CD4-positive, alpha-beta T cell treated with Interleukin-15 for 1 hour (primary cell): ENCODE measurements around the gene INO80E.

Experiments used
- DNase-seq: peaks from one replicate; pipeline ENCODE4 v3.0.0-alpha.2; 2020

INO80E gene

GRCh38 chr16:29993191-29993902 is 2.7 kb upstream of the INO80E start:
- DNase-seq: no peak

GRCh38 chr16:29993903-29994599 is 2.0 kb upstream of the INO80E start:
- DNase-seq: no peak

- DNase-seq: no peak
These were observed 1.3 kb upstream of the INO80E start for GRCh38 chr16:29994600-29995323.

- peak; percentile 85 for DNase-seq
These were observed 624 bp upstream of the INO80E start, which contains the start of gene HIRIP3 for GRCh38 chr16:29995324-29995910. TSS of gene HIRIP3 (minus strand) at chr16:29995617. CDS start at chr16:29995605, 12 bp downstream.

- no peak for DNase-seq
These were observed 767 bp downstream of the INO80E start for GRCh38 chr16:29996766-29997250.

GRCh38 chr16:29999605-30000004 is 3.6 kb downstream of the INO80E start:
- no peak for DNase-seq

GRCh38 chr16:30000735-30001631 is 4.9 kb downstream of the INO80E start:
- DNase-seq: no peak

- no peak for DNase-seq
These were observed 6.7 kb downstream of the INO80E start for GRCh38 chr16:30002614-30003346.

GRCh38 chr16:30003670-30004423 is 7.8 kb downstream of the INO80E start:
- no peak for DNase-seq

- no peak for DNase-seq
These were observed 8.4 kb downstream of the INO80E start for GRCh38 chr16:30004424-30004776.

- DNase-seq: no peak
These were observed 8.8 kb downstream of the INO80E start for GRCh38 chr16:30004811-30005242.

GRCh38 chr16:30005341-30006094 is 9.5 kb downstream of the INO80E start:
- peak; percentile 44 for DNase-seq

GRCh38 chr16:30006095-30006473 is 10.0 kb downstream of the INO80E start:
- DNase-seq: no peak

- DNase-seq: no peak
These were observed 10.8 kb downstream of the INO80E start for GRCh38 chr16:30006659-30007377.

- DNase-seq: no peak
These were observed 11.4 kb downstream of the INO80E start for GRCh38 chr16:30007378-30007895.

- DNase-seq: no peak
These were observed 13.2 kb downstream of the INO80E start for GRCh38 chr16:30009085-30009862.

GRCh38 chr16:30009990-30010843 is 14.2 kb downstream of the INO80E start:
- DNase-seq: no peak
